ENCODE results near the gene SPRY4.

Gene SPRY4

GRCh38 chr5:142325725-142326479 is 1.1 kb upstream of the SPRY4 start:
- DNase-seq (ENCODE audit: low spot score), result no peak
- TF ChIP-seq, protein P1, sequence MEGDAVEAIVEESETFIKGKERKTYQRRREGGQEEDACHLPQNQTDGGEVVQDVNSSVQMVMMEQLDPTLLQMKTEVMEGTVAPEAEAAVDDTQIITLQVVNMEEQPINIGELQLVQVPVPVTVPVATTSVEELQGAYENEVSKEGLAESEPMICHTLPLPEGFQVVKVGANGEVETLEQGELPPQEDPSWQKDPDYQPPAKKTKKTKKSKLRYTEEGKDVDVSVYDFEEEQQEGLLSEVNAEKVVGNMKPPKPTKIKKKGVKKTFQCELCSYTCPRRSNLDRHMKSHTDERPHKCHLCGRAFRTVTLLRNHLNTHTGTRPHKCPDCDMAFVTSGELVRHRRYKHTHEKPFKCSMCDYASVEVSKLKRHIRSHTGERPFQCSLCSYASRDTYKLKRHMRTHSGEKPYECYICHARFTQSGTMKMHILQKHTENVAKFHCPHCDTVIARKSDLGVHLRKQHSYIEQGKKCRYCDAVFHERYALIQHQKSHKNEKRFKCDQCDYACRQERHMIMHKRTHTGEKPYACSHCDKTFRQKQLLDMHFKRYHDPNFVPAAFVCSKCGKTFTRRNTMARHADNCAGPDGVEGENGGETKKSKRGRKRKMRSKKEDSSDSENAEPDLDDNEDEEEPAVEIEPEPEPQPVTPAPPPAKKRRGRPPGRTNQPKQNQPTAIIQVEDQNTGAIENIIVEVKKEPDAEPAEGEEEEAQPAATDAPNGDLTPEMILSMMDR (IDR thresholded peaks at IDR 0.05; ENCODE audit: borderline replicate concordance, control extremely low read depth, extremely low read depth, insufficient read depth, missing control alignments), result no peak
- in situ Hi-C loops (cut with MboI; ENCODE audit: low sequenced_read_pairs, unreplicated experiment), result no loop called here

GRCh38 chr5:142324136-142324870 is 518 bp downstream of the SPRY4 start:
- in situ Hi-C loops (cut with MboI; ENCODE audit: low sequenced_read_pairs, unreplicated experiment), result no loop called here
- DNase-seq (ENCODE audit: low spot score), result no peak
- TF ChIP-seq, protein P1 (IDR thresholded peaks at IDR 0.05; ENCODE audit: borderline replicate concordance, control extremely low read depth, extremely low read depth, insufficient read depth, missing control alignments), result peak; percentile 9

GRCh38 chr5:142323480-142324135 is 1.2 kb downstream of the SPRY4 start:
- in situ Hi-C loops (cut with MboI; ENCODE audit: low sequenced_read_pairs, unreplicated experiment), result no loop called here
- TF ChIP-seq, protein P1 (IDR thresholded peaks at IDR 0.05; ENCODE audit: borderline replicate concordance, control extremely low read depth, extremely low read depth, insufficient read depth, missing control alignments), result no peak
- DNase-seq (ENCODE audit: low spot score), result no peak

DNA sequence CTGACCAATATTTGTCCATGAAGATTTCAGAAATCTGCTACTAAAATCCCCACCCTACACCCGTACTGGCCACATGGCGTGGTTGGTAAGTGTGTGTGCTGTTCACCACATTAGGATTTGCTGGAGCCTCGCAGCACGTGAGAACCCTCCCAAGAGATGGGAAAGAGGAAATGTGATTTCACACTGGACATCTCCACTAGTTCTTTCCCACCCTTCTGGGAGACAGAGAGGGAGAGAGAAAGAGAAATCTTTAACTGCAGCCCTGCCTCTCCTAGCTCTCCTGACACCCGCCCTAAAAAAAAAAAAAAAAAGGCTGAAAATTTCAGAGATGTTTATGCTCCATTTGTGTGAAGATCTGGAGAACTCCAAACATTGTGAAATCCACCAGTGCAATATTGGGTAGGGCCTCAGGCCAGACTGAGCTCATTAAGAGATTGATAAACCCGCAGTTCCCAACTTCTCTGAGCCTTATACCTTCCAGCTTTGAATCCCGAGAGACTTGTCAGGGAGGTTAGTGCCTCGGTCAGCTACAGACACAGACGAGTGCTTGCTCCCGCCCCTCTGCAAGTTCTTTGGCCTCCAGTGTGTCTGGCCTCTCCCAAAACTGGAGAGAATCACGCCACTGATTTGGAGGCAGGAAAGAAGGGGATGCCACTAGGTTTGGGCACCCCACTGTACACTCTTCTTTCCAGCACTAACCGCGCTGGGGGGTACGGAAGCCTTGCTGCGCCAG is 1.9 kb downstream of the SPRY4 start:
- no peak for DNase-seq (ENCODE audit: low spot score)
- TF ChIP-seq, protein P1 (IDR thresholded peaks at IDR 0.05; ENCODE audit: borderline replicate concordance, control extremely low read depth, extremely low read depth, insufficient read depth, missing control alignments), result no peak
- in situ Hi-C loops (cut with MboI; ENCODE audit: low sequenced_read_pairs, unreplicated experiment), result no loop called here

- TF ChIP-seq, protein P1 (IDR thresholded peaks at IDR 0.05; ENCODE audit: borderline replicate concordance, control extremely low read depth, extremely low read depth, insufficient read depth, missing control alignments), result no peak
- in situ Hi-C loops (cut with MboI; ENCODE audit: low sequenced_read_pairs, unreplicated experiment), result no loop called here
- no peak for DNase-seq (ENCODE audit: low spot score)
These were observed 2.4 kb downstream of the SPRY4 start for GRCh38 chr5:142322403-142322746.
